Measurements from ENCODE around the gene C2orf66.

GRCh38 chr2:196808083-196808665, 981 bp downstream of the C2orf66 start:
- TF ChIP-seq EZH2 (IDR thresholded peaks at IDR 0.05) (no peak), POLR2AphosphoS5 (IDR thresholded peaks at IDR 0.05; ENCODE audit: borderline replicate concordance, low read depth, low read length) (no peak), FOXP2 (optimal IDR thresholded peaks at IDR 0.05; ENCODE audit: control extremely low read depth, extremely low read length, insufficient read depth) (no peak)
